Measurements from ENCODE around the gene MAP2K7.
"Not testable (repeated sequence)": the region's sequence is repeated elsewhere in the genome, so short reads cannot be mapped to it uniquely, and the experiment has no call there.

Gene MAP2K7

DNA sequence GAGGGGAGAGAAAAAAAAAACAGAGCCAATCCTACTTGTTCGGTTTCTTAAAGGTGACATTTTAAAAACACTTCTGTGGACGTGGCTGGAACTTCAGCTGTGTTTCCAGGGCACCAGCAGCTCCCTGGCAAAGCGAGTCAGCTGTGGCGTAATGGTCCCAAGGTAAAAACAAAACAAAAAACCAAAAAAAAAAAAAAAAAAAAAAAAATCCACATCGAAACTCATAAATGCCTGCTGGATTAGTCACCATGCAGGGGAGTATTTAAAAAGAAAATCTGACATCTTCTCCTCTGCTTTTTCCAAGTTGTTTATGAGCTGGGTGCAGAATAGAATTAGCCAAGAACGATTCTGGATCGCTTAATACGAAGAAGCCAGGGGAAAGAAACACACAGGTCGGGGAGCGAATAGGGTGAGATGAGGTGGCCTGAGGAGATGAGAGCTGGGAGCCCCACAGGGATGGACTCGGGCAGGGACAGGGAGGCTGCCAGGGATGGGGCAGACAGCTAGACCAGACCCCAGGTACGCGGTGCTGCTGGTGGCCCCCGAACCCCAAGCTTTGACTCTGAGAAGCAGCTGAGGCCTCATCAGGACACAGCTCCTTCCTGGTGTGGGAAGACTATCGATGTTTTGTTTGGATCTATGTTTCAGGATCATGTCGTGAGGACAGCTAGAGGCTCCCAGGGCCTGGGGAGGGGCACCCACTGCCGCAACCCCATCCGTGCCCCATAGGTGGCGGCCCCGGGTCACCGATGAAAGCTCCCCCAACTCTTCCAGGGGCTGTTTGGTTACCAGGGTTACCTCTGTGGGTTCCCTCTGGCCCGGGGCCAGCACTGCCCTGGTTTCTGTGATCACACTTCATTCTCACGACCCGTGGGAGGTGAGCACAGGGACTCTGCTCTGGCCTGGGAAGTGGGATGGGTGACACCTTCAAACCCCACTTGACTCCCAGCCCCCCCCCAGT, 25.3 kb downstream of the MAP2K7 start:
- in situ Hi-C loops (cut with MboI; ENCODE audit: low sequenced_read_pairs): no loop called here

DNA sequence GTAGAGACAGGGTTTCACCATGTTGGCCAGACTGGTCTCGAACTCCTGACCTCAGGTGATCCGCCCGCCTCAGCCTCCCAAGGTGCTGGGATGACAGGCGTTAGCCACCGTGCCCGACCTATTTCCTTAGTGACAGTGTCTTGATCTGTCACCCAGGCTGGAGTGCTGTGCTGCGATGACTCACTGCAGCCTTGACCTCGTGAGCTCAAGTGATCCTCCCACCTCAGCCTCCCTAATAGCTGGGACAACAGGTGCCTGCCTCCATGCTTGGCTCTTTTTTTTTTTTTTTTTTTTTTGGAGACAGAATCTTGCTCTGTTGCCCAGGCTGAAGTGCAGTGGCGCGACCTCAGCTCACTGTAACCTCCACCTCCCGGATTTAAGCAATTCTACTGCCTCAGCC, 26.4 kb downstream of the MAP2K7 start:
- in situ Hi-C loops (cut with MboI; ENCODE audit: low sequenced_read_pairs): not testable (repeated sequence)

DNA sequence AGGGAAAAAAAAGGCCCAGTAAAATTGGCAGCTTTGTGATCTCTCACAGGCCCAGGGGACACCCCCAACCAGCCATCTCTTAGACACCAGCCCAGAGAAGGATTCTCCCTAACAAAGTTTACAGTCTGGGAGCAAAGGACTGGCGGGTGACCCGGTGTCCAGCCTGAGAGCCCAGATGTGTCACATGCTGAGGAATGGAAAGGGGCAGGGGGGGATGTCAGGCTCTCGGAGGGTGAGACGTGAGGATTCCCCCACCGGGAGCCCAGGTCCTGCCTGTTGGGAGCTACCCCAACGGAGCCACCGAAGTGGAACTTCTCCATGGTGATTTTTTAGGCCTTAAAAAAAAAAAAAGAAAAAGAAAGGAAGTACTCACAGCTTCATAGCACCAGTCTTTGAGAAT, 27.1 kb downstream of the MAP2K7 start:
- in situ Hi-C loops (cut with MboI; ENCODE audit: low sequenced_read_pairs): no loop called here

- in situ Hi-C loops (cut with MboI; ENCODE audit: low sequenced_read_pairs): no loop called here
Observed at GRCh38 chr19:7931221-7932061, 27.8 kb downstream of the MAP2K7 start.

GRCh38 chr19:7932276-7932929, 28.7 kb downstream of the MAP2K7 start:
- in situ Hi-C loops (cut with MboI; ENCODE audit: low sequenced_read_pairs): no loop called here

- in situ Hi-C loops (cut with MboI; ENCODE audit: low sequenced_read_pairs): no loop called here
Observed at GRCh38 chr19:7932930-7933300, 29.2 kb downstream of the MAP2K7 start.

DNA sequence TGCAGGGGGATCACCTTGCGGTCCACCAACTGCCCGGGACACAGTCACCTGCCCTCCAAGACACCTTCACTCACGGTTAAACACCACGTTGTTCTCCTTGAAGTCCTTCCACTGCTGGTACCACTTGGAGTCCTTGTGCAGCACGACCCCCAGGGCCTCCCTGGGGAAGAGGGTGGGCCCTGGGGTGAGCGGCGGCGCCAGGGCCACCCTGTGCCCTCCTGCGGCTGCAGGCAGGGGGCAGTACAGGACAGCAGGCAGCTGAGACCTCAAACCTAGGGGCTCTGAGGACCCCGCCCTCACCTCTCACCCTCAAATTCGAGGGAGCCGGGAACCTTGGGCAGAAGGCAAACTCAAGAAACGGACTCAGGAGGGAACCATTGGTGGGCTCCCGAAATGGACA, 29.7 kb downstream of the MAP2K7 start:
- in situ Hi-C loops (cut with MboI; ENCODE audit: low sequenced_read_pairs): no loop called here

DNA sequence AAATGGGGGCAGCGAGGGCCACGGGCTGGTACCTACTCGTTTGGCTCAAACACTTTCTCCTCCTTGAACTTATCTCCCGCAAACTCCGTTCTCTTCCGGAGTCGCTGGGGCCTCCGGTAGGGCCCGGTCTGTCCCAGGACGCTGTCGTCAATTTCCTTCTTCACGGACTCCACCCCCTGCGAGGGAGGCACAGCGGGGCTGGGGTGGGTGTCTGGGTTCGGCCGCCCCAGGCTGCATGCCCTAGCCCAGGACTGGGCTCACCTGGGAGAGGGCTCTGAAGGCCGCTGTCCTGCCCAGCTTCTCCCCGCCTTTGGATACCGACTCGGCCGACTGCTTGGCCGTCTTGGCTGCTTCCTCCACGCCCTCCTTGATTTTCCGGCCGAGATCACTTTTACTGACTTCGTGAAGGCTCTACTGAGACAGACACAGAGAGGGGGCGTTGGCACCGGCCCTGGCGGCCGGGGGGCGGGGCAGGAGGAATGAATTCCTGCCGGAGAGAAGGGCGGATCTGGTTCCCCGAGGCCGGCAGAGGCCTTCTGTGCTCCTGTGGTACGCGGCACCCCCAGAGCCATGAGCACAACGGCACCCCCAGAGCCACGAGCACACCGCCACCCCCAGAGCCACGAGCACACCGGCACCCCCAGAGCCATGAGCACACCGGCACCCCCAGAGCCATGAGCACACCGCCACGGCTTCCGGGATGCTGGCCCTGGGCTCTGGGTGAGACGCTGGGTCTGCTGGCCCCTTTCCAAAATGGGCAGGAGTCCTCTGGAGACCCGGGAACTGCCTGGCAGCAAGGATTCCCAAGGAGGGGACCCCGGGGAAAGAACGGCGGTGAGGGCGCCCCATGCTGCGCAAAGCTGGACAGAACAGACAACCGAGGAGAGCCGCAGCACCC, 30.4 kb downstream of the MAP2K7 start:
- in situ Hi-C loops (cut with MboI; ENCODE audit: low sequenced_read_pairs): no loop called here

- in situ Hi-C loops (cut with MboI; ENCODE audit: low sequenced_read_pairs): no loop called here
Observed at GRCh38 chr19:7934766-7935165, 31.1 kb downstream of the MAP2K7 start.

DNA sequence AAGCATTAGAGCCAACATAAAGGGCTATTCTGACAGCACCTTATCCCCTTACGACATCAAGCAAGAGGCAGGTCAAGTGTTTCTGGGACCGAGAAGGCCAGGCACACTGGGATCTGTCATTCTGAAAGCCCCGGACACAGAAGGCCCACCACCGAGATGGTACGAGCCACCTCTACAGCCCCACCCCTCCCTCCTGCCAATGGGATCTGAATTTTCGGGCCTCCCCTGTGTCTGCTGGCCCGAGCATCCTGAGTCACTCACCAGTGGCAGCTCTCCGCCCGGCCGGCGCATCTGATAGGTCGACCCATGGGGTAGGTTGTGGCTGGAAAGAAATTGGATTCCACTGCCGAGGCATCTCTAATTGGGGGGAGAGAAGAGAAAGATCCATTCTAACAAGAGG, 37.2 kb downstream of the MAP2K7 start:
- in situ Hi-C loops (cut with MboI; ENCODE audit: low sequenced_read_pairs): no loop called here

DNA sequence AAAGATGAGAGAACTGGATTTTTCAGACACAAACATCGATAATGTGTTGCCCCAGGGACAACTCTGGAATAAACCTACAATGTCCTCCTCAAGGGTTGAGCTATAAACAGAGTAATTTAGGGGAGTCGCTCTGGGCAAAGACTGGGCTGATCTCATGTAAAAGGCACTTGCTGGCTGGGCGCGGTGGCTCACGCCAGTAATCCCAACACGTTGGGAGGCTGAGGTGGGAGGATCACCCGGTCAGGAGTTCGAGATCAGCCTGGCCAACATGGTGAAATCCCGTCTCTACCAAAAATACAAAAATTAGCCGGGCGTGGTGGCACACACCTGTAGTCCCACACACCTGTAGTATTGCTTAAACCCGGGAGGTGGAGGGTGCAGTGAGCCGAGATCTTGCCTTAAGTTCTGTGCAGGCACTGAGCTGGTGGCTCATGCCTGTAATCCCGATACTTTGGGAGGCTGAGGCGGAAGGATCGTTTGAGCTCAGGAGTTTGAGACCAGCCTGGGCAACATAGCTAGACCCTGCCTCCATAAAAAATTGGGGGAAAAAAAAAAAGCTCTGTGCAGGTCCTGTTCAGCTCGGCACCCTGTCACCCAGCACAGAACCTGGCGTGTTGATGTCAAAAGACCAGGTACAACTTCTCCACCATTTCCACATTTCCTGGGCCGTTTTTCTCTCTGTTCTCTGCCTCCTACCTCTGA, 38.4 kb downstream of the MAP2K7 start:
- in situ Hi-C loops (cut with MboI; ENCODE audit: low sequenced_read_pairs): no loop called here

DNA sequence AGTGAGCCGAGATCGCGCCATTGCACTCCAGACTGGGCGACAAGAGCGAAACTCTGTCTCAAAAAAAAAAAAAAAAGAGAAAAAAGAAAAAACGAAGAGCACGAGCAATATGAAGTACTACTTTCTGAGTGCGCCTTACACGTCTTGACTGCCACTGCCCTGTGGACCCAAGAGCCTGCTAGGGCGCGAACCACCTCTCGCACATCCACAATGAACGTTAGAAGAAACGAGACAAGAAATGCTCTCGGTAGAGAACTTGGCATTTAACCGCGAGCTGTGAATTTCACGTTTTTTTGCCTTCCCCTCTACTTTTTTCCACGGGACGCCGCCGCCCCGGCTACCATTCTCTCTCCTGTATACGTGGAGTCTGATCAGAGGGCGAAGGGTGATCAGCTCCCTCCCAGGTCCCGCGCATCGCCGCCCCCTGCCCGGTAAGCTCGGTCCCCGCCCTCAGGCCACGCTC, 39.3 kb downstream of the MAP2K7 start:
- in situ Hi-C loops (cut with MboI; ENCODE audit: low sequenced_read_pairs): no loop called here

DNA sequence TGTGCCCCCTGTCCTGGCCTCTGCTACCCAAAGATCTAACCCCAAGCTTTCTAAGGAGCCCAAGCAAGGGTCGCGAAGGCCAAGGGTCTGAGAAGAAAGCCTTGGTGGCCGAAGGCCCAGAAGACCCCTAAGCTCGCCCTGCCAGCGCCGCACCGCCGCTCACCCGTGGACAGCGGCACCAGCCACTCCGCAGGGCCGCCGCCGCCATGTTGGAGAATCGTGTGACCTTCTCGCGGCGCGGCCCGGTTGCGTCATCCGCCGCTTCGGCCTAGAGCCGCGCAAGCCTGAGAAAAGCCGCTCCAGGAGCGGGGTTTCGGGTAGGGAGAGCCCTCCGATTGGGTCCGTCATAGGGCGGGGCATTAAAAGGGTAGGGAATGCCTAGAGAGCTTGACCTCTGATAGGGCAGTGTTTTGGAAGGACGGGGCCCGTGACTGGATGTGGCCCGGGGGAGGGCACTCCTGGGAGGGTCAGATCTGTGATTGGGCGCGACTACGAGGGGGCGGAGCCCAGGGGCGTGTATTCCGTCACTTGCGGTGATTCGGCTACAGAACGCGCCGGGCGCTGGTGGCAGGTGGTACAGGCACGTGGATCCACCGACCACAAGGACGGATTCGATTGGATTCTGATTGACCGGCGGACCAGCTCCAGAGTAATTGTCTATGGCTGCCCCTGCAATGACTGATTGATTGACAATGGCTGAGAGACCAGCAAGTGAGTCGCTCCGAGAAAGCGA, 39.9 kb downstream of the MAP2K7 start, which contains the start of gene TIMM44:
TSS of gene TIMM44 (minus strand) at position 223 of the 733 bp plus-strand sequence. CDS start at position 208, 15 bp downstream.
- in situ Hi-C loops (cut with MboI; ENCODE audit: low sequenced_read_pairs): no loop called here

- in situ Hi-C loops (cut with MboI; ENCODE audit: low sequenced_read_pairs): no loop called here
Observed at GRCh38 chr19:7944177-7944761, 40.6 kb downstream of the MAP2K7 start.

GRCh38 chr19:7947939-7948338, 44.3 kb downstream of the MAP2K7 start:
- in situ Hi-C loops (cut with MboI; ENCODE audit: low sequenced_read_pairs): no loop called here

GRCh38 chr19:7953060-7953459, 49.4 kb downstream of the MAP2K7 start:
- in situ Hi-C loops (cut with MboI; ENCODE audit: low sequenced_read_pairs): no loop called here

DNA sequence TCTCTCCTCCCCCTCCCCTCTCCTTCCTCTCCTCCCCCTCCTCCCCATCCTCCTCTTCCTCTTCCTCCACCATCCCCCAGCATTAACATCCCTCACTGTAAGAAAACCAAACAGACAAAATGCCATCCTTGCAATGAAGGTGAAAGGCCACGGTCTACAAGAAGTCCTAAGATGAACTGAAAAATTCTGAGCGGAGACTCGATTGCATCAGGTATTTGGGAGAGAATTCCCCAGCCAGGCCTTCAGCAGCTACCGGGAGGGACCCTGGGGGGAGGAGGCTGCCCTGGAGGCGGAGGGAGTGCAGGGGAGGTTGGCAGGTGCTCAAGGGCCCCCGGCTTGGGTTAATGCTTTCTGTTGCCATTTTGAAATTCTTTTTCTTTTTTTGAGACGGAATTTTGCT, 49.9 kb downstream of the MAP2K7 start:
- in situ Hi-C loops (cut with MboI; ENCODE audit: low sequenced_read_pairs): no loop called here

DNA sequence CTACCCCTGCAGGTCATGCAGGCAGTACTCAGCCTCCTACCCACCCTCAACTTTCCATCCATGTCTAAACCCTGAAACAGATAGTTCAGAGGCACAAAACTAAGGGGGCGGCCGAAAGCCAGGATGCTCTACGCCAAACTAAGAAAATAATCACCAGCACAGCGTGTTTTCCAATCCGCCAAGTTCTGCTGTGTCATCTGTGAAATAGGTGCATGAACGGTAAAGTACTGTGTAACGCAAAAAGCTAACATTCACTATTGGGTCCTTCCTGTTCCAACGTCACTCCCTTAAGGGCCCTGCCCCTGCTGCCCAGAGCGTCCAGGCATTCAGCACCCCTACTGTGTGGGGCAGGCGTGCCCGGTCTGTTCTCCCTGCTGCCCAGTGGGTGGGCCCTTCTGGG, 52.0 kb downstream of the MAP2K7 start:
- in situ Hi-C loops (cut with MboI; ENCODE audit: low sequenced_read_pairs): no loop called here
